Stimulated activated CD8-positive, alpha-beta memory T cell treated with anti-CD3 and anti-CD28 coated beads, Interleukin-15, amount 100 ng/mL, for 48 hours (primary cell): ENCODE data around the gene PLOD3.
"Not testable (repeated sequence)": the region's sequence is repeated elsewhere in the genome, so short reads cannot be mapped to it uniquely, and the experiment has no call there.

Source experiments
- DNase-seq, 2 donors: peaks; one replicate each; pipeline ENCODE4 v3.0.0-alpha.2; 2020; ENCODE audit warnings: low read depth in 2 of 2

Gene PLOD3, protein sequence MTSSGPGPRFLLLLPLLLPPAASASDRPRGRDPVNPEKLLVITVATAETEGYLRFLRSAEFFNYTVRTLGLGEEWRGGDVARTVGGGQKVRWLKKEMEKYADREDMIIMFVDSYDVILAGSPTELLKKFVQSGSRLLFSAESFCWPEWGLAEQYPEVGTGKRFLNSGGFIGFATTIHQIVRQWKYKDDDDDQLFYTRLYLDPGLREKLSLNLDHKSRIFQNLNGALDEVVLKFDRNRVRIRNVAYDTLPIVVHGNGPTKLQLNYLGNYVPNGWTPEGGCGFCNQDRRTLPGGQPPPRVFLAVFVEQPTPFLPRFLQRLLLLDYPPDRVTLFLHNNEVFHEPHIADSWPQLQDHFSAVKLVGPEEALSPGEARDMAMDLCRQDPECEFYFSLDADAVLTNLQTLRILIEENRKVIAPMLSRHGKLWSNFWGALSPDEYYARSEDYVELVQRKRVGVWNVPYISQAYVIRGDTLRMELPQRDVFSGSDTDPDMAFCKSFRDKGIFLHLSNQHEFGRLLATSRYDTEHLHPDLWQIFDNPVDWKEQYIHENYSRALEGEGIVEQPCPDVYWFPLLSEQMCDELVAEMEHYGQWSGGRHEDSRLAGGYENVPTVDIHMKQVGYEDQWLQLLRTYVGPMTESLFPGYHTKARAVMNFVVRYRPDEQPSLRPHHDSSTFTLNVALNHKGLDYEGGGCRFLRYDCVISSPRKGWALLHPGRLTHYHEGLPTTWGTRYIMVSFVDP

GRCh38 chr7:101217388-101218235, at the start of gene PLOD3, which contains the start of gene ZNHIT1:
PLOD3 (minus strand) TSS chr7:101217581; CDS start chr7:101217274, 307 bp downstream.
ZNHIT1 (plus strand) TSS chr7:101218165; CDS start chr7:101218196, 31 bp downstream.
- peak; percentile 87 to 91 for DNase-seq

GRCh38 chr7:101265622-101266516, 48.5 kb upstream of the PLOD3 start:
- no peak for DNase-seq

DNA sequence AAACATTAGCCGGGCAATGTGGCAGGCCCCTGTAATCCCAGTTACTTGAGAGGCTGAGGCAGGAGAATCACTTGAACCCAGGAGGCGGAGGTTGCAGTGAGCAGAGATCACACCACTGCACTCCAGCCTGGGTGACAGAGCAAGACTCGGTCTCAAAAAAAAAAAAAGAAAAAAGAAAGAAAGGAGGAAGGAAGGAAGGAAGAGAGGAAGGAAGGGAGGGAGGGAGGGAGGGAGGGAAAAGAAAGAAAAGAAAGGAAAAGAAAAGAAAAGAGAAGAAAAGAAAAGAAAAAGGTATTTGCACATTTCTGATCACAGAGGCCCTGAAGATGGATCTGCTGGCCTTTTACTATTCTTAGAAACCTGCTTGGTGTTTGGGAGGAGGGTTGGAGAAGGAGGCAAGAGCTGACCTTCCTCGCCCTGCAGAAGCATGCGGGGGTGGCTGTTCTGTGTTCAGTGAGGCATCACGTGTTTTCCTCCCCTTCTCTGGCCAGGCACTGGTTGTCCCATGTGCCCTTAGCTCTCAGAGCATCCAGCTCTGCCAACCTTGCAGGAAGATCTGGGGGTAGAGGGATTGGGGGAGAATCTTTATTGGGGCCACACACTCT, 46.8 kb upstream of the PLOD3 start:
- DNase-seq: not testable (repeated sequence)

DNA sequence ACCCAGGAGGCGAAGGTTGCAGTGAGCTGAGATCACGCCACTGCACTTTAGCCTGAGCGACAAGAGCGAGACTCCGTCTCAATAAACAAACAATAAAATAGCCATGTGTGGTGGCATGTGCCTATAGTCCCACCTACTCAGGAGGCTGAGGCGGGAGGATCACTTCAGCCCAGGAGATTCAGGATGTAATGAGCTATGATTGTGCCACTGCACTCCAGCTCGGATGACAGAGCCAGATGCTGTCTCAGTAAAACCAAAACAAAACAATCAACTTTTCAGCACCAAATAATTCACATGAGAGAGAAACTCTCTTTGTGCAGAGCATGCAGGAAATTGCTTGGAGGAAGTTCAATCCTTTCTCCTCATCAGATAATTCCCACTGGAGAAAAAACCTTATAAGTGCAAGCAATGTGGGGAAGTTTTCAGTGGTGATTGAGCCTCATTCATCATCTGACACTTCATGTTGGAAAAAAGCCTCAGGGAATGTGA, 40.9 kb upstream of the PLOD3 start:
- DNase-seq: no peak

DNA sequence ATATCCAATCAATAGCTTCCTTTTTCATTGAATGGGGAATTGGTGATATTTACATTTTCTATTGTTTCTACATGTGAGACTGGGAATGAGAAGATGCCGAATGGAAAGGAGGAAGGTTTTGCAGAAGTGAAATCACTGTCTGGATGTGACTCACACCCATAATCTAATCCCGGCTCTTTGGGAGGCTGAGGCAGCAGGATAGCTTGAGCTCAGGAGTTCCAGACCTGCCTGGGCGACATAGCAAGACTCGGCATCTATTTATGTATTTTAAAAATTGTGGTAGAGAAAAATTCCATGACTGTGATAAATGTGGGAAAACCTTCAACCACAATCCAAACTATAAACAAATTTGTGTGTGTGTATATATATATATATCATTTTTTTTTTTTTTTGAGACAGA, 38.4 kb upstream of the PLOD3 start:
- no peak for DNase-seq

- DNase-seq: not testable (repeated sequence)
These were observed 35.8 kb upstream of the PLOD3 start for GRCh38 chr7:101253199-101253598.

GRCh38 chr7:101251871-101252659, 34.7 kb upstream of the PLOD3 start:
- peak; percentile 99 for DNase-seq

DNA sequence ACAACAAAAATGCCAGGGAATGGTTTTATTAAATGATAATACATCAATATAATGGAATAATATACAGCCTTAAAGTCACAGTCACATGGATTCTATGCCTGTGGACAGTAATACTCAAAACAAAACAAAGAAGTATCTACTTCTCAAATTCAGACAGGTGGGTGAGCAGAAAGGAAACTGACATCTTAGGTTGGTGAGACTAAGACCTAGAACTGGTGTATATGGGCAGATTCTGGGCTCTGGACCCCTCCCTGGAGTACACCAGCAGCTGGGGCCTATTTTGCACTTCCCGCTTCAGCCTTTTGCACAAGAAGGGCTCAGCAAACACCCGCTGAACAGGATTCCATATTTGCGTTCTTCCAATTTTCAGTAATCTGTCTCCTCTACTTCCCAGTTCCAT, 32.9 kb upstream of the PLOD3 start:
- no peak for DNase-seq

DNA sequence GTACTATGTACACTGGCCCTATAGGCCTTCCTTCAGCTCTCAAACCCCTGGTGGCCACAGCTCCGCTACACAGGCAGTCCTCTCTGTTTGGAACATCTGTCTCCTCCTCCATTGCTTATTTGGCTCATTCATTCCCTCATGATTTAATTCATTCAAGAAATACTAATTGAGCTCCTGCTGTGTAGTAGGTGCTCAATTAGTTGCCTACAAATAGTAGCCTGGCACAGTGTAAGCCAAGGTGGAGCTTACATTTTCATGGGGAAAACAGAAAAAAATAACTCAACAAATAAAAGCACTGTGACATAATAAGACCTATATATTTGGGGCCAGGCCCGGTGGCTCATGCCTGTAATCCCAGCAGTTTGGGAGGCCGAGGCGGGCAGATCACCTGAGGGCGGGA, 30.9 kb upstream of the PLOD3 start:
- no peak for DNase-seq

- no peak for DNase-seq
These were observed 27.8 kb upstream of the PLOD3 start for GRCh38 chr7:101245147-101245668.

DNA sequence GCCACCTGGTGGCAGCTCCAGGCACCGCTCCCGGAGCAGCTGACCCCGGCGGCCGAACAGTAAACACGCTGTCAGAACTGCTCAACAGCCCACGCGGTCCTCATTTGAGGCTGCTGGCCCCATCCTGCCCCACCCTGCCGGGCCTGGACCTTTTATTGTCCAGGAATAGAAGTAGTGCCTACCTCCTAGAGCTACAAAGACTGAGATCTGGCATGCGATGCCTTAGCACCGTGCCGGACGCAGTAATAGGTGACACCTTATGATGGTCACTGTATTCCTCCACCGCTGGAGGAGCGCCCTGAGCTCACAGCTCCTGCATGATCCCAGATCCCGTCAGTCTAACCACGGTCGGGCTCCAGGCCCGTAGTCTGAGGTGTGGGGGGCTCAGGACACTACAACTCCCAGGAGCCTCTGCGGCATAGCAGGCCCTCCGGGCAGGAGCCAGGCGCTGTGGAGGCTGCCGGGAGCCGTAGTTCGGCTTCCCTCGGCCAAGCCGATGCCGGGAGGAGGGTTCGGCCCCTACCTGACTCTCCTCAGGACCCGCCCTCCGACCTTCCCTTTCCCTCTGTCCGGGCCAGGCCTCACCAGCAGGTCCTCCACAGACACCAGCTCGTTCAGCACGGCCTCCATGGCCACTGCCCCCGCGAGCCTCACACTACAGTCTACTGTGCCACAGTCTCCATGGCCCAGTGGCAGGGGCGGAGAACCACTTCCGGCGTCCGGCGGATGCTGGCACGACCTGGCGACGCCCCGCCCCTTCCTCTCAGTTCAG, 27.2 kb upstream of the PLOD3 start, which contains the start of gene FIS1:
FIS1 (minus strand) TSS at position 707 of the 772 bp plus-strand sequence; CDS start at position 630, 77 bp downstream.
- DNase-seq: peak; percentile 90 to 95

DNA sequence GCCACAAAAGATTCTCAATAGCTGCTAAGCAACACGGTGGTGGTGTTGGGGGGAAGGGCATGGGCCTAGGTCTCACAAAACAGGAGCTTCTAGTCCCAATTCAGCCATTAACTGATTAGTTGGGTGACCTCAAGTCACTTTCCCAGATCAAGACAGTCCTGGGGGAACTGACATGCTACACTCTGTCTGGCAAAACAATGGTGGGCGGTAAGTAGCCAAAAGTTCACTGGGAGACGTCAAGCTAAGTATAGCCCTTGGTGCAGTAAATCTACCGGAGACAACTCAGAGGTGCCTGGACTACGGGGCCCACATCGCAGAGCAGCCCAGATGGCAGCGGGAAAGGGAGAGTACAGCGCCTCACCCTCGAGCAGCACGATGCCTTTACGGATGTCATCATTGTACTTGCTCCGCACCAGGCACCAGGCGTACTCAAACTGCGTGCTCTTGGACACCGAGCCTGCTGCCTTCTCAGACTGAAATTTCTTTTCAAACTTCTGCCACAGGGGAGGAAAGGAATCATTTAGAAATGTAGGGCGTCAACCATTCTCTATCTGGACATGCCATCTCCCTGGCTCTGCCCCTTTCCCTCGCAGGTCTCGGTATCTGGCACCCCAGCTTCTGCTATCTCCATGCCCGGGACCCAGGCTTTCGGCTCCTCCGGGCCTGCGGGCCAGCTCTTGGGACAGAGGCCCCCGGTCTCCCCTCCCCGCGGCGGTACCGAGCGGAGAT, 26.4 kb upstream of the PLOD3 start:
- no peak for DNase-seq

GRCh38 chr7:101241443-101242349, 24.3 kb upstream of the PLOD3 start:
- DNase-seq: no peak

- DNase-seq: no peak
These were observed 23.6 kb upstream of the PLOD3 start for GRCh38 chr7:101241015-101241363.

- DNase-seq: no peak
These were observed 23.0 kb upstream of the PLOD3 start for GRCh38 chr7:101240226-101241014.

DNA sequence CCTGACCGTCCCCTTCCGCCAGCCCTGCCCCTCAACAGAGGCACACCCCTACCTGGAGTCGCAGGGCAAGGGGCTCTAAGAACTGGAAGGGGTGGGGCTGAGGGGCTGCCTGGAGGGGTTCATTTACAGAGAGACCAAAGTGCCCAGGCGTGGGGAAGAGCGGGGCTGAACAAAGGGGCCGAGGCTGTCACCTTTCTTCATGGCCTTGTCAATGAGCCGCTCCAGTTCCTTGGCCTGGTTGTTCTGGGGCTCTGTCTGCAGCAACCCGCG, 22.5 kb upstream of the PLOD3 start:
- no peak for DNase-seq
